H1 (cell line): ENCODE results near the gene NGEF.

ENCODE experiments used
- CBX5 ChIP-seq: fragments of 300-800, 300-1000 bp; sonication (generic); IDR thresholded peaks from 2 replicates; pipeline ENCODE4 v1.7.1; 2016; ENCODE audit warnings: antibody characterized with exemption, low read length, low read depth
- CTBP2 ChIP-seq: IDR thresholded peaks from 2 replicates; pipeline ENCODE4 v1.7.0; 2011; ENCODE audit warnings: borderline replicate concordance, mild to moderate bottlenecking, moderate library complexity, mixed read lengths, low read length; ENCODE audit not compliant: insufficient read depth, insufficient read length
- EP300 ChIP-seq, 2 experiments: IDR thresholded peaks; 1 replicate in 1 of 2; 2 replicates in 1 of 2; pipeline ENCODE4 v1.6.1; 2011 to 2012; ENCODE audit warnings: low read depth in 2 of 2, low read length in 2 of 2, mild to moderate bottlenecking in 2 of 2, borderline replicate concordance in 1 of 2, inconsistent platforms in 1 of 2, moderate library complexity in 1 of 2
- EZH2 ChIP-seq: fragments of 200-600 bp; sonication (generic); IDR thresholded peaks from 2 replicates; pipeline ENCODE4 v1.7.1; 2012; ENCODE audit warnings: low read depth, mild to moderate bottlenecking, moderate library complexity, low read length, inconsistent platforms; ENCODE audit not compliant: severe bottlenecking
- GABPA ChIP-seq: IDR thresholded peaks from 2 replicates; pipeline ENCODE4 v1.6.1; 2011; ENCODE audit warnings: mild to moderate bottlenecking, low read length, moderate library complexity, borderline replicate concordance; ENCODE audit not compliant: insufficient read depth
- POLR2A ChIP-seq, 2 experiments: IDR thresholded peaks; 1 replicate in 1 of 2; 2 replicates in 1 of 2; pipeline ENCODE4 v1.6.1; 2011; ENCODE audit warnings: low read depth in 2 of 2, low read length in 2 of 2, mild to moderate bottlenecking in 2 of 2; ENCODE audit errors: control extremely low read depth in 1 of 2
- POU5F1 ChIP-seq: IDR thresholded peaks from 2 replicates; pipeline ENCODE4 v1.6.1; 2011; ENCODE audit warnings: low read depth, mild to moderate bottlenecking, low read length, moderate library complexity
- SRF ChIP-seq: IDR thresholded peaks from 2 replicates; pipeline ENCODE4 v1.6.1; 2011; ENCODE audit warnings: mild to moderate bottlenecking, low read depth, low read length, moderate library complexity
- SUZ12 ChIP-seq: fragments of 200-600 bp; sonication (generic); IDR thresholded peaks from 2 replicates; pipeline ENCODE4 v1.6.1; 2012; ENCODE audit warnings: mild to moderate bottlenecking, inconsistent platforms, low read length, moderate library complexity, mixed read lengths
- TAF1 ChIP-seq: IDR thresholded peaks from 2 replicates; pipeline ENCODE4 v1.6.1; 2011; ENCODE audit warnings: mild to moderate bottlenecking, low read depth, low read length
- TEAD4 ChIP-seq: IDR thresholded peaks from 2 replicates; pipeline ENCODE4 v1.6.1; 2012; ENCODE audit warnings: low read depth, low read length, inconsistent platforms, mixed read lengths
- YY1 ChIP-seq: IDR thresholded peaks from 2 replicates; pipeline ENCODE4 v1.6.1; 2011; ENCODE audit warnings: low read depth, mild to moderate bottlenecking, low read length
- TF ChIP-seq, protein P1 (sequence below), 3 experiments: IDR thresholded peaks; 1 replicate in 2 of 3; 2 replicates in 1 of 3; pipeline versions ENCODE4 v1.5.1 to v1.6.1; 2011; ENCODE audit warnings: low read length in 3 of 3, mild to moderate bottlenecking in 3 of 3, inconsistent platforms in 2 of 3, low read depth in 1 of 3, moderate library complexity in 1 of 3; ENCODE audit not compliant: insufficient read depth in 1 of 3; ENCODE audit errors: control extremely low read depth in 1 of 3

DNA sequence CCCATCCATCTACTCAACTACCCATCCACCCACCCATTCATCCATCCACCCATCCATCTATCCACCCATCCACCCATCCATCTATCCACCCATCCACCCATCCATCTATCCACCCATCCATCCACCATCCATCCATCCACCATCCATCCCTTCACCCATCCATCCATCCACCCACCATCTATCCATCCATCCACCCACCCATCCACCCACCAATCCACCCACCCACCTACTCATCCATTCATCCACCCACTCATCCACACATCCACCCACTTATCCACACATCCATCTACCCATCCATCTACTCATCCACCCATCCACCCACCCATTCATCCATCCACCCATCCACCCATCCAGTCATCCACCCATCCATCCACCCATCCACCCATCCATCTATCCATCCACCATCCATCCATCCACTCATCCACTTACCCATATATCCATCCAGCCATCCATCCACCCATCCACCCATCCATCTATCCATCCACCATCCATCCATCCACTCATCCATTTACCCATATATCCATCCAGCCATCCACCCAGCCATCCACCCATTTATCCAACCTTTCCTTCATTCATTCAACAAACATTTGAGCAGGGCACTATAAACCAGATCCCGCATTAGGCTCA is 2.1 kb upstream of the NGEF start:
- TF ChIP-seq SRF: no peak
- TF ChIP-seq CBX5: no peak
- TF ChIP-seq, protein P1, sequence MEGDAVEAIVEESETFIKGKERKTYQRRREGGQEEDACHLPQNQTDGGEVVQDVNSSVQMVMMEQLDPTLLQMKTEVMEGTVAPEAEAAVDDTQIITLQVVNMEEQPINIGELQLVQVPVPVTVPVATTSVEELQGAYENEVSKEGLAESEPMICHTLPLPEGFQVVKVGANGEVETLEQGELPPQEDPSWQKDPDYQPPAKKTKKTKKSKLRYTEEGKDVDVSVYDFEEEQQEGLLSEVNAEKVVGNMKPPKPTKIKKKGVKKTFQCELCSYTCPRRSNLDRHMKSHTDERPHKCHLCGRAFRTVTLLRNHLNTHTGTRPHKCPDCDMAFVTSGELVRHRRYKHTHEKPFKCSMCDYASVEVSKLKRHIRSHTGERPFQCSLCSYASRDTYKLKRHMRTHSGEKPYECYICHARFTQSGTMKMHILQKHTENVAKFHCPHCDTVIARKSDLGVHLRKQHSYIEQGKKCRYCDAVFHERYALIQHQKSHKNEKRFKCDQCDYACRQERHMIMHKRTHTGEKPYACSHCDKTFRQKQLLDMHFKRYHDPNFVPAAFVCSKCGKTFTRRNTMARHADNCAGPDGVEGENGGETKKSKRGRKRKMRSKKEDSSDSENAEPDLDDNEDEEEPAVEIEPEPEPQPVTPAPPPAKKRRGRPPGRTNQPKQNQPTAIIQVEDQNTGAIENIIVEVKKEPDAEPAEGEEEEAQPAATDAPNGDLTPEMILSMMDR (IDR thresholded peaks at IDR 0.05; ENCODE audit: control extremely low read depth in 1 of 3, insufficient read depth in 1 of 3, low read depth in 1 of 3, low read length in 3 of 3): no peak
- TF ChIP-seq POU5F1: no peak
- TF ChIP-seq EZH2: no peak
- no peak for TF ChIP-seq TEAD4
- TF ChIP-seq CTBP2: no peak
- TF ChIP-seq SUZ12: no peak
- TF ChIP-seq YY1: no peak
- TF ChIP-seq EP300 (IDR thresholded peaks at IDR 0.05; ENCODE audit: borderline replicate concordance in 1 of 2, low read depth in 2 of 2, low read length in 2 of 2): no peak
- no peak for TF ChIP-seq GABPA
- TF ChIP-seq POLR2A (IDR thresholded peaks at IDR 0.05; ENCODE audit: control extremely low read depth in 1 of 2, low read depth in 2 of 2, low read length in 2 of 2): no peak
- no peak for TF ChIP-seq TAF1
